Left lung (tissue), 10 donors: ENCODE measurements around the gene RFTN1. TPM values are rescaled to one million over a fixed set of nuclear protein-coding genes. Genes with fewer than 3 reads are reported as not detected.
A peak's percentile ranks its signal among the peaks of the same experiment; 100 is the strongest.

Experiments used
- ATAC-seq: fragments of 200-7000 bp; cut with Tn5 transposase; one replicate; pipeline ENCODE4 v1.9.1; 2020; ENCODE audit warnings: moderate library complexity
- DNase-seq, 4 donors: peaks; one replicate each; pipeline ENCODE4 v3.0.0-alpha.2; 2013 to 2020
- H3K27ac ChIP-seq, 2 donors: fragments of 200-600 bp; sonication (generic) in 1 of 2; one replicate each; pipeline versions ENCODE4 v1.5.0 to v1.8.0; 2020 to 2021
- H3K27me3 ChIP-seq, 2 donors: fragments of 200-600 bp; sonication (generic) in 1 of 2; one replicate each; pipeline versions ENCODE4 v1.5.0 to v1.8.0; 2020 to 2021
- H3K36me3 ChIP-seq, 2 donors: fragments of 200-600 bp; sonication (generic) in 1 of 2; one replicate each; pipeline versions ENCODE4 v1.5.0 to v1.8.0; 2020 to 2021
- H3K4me1 ChIP-seq, 2 donors: fragments of 200-600 bp; one replicate each; pipeline ENCODE4 v1.8.0; 2021
- H3K4me3 ChIP-seq, 2 donors: fragments of 200-600 bp; sonication (generic) in 1 of 2; one replicate each; pipeline versions ENCODE4 v1.5.0 to v1.8.0; 2020 to 2021; ENCODE audit warnings: mild to moderate bottlenecking in 1 of 2
- H3K9me3 ChIP-seq, 2 donors: fragments of 200-600 bp; sonication (generic) in 1 of 2; one replicate each; pipeline versions ENCODE4 v1.5.0 to v1.8.0; 2020 to 2021
- intact Hi-C, 2 donors: fragments of 100-400 bp; cut with DNase I; formaldehyde crosslinking; loops; one replicate each; pipeline versions ENCODE4 v1.11.2 to v1.14.2; 2022
- polyA plus RNA-seq, 6 donors: library from polyadenylated mRNA; unstranded; fragments of 120-200 nt; gene quantifications; one replicate each; pipeline ENCODE4 v1.2.1, GENCODE V29; 2013; ENCODE audit not compliant: insufficient read length in 6 of 6
- total RNA-seq, 2 donors: library from RNA; stranded (reverse); fragmentation: NEBNext Ultra II Directional; extraction: Animal tissue kit (Norgen Biotek cat#: 25700); gene quantifications; one replicate each; pipeline ENCODE4 v1.2.1, GENCODE V29; 2021
- TF ChIP-seq, protein P1 (sequence below), 2 donors: fragments of 200-600 bp; sonication (generic) in 1 of 2; IDR thresholded peaks; one replicate each; pipeline versions ENCODE4 v1.5.0 to v1.8.0; 2021; ENCODE audit warnings: antibody characterized with exemption in 2 of 2
- donor health status: DM: no; HTN: yes; CAD: no.
- donor health status: DM: no; HTN: no; CAD: no.

The RFTN1 gene
- total and polyA plus RNA-seq, 8 donors = 47.2 to 85.1 (median 67.6) TPM

DNA sequence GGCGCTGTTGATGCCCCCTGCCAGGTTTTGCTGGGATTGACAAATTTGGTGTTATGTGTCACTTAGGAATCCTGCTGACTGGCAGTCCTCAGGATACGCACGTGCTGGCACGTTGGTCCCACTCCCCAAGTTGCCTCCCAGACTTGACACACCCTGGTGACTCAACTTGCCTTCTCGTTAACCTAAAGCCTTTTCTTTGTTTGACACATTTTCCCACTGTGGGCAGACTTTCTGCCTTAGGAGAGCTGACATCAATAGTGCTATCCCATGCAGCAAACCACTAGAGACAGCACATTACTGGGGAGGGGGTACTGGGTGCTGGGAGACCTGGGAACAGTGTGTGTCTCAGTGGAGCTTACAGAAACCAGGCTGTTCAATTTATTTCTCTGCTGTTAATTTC lies 144.2 kb downstream of the RFTN1 start:
- no peak for DNase-seq
- Histone ChIP-seq H3K27ac (peak overlapping the region in 1 of 2 donors; percentile 57), H3K36me3 (peaks cover 0 to 27% of the 10 kb centered on the region in 2 donors), H3K27me3 (no peaks in the 10 kb centered on the region), H3K9me3 (no peaks in the 10 kb centered on the region), H3K4me3 (no peak overlapping the region), H3K4me1 (peaks cover 16 to 18% of the 10 kb centered on the region in 2 donors)
- TF ChIP-seq, protein P1, sequence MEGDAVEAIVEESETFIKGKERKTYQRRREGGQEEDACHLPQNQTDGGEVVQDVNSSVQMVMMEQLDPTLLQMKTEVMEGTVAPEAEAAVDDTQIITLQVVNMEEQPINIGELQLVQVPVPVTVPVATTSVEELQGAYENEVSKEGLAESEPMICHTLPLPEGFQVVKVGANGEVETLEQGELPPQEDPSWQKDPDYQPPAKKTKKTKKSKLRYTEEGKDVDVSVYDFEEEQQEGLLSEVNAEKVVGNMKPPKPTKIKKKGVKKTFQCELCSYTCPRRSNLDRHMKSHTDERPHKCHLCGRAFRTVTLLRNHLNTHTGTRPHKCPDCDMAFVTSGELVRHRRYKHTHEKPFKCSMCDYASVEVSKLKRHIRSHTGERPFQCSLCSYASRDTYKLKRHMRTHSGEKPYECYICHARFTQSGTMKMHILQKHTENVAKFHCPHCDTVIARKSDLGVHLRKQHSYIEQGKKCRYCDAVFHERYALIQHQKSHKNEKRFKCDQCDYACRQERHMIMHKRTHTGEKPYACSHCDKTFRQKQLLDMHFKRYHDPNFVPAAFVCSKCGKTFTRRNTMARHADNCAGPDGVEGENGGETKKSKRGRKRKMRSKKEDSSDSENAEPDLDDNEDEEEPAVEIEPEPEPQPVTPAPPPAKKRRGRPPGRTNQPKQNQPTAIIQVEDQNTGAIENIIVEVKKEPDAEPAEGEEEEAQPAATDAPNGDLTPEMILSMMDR (IDR thresholded peaks at IDR 0.05) = no peak
- no peak for ATAC-seq
- intact Hi-C loops = no loop called here

DNA sequence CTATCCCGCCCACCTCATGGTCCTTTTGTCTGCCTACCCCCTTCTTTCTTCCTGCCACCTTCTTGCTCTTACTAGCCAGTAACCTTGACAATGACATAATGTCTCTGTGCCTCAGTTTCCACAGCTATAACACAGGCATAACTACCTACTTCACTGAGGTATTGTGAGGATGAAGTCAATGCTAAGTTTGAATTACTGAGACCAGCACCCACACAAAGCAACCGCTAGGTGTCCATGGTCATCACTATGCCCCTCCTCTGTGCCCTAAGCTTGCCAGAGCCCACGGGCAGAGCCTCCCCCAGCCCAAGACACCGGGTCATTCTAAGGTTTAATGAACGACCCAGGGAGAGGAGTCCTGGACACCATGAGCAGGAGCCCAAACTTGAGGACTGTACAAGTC lies 146.9 kb downstream of the RFTN1 start:
- Histone ChIP-seq H3K36me3 (peaks cover 0 to 42% of the 10 kb centered on the region in 2 donors), H3K4me3 (no peak overlapping the region), H3K27me3 (no peaks in the 10 kb centered on the region), H3K27ac (no peak overlapping the region), H3K4me1 (peaks cover 9 to 16% of the 10 kb centered on the region in 2 donors), H3K9me3 (no peaks in the 10 kb centered on the region)
- TF ChIP-seq, protein P1 (IDR thresholded peaks at IDR 0.05) = no peak
- DNase-seq (no peak), ATAC-seq (no peak)
- intact Hi-C loops = no loop called here

DNA sequence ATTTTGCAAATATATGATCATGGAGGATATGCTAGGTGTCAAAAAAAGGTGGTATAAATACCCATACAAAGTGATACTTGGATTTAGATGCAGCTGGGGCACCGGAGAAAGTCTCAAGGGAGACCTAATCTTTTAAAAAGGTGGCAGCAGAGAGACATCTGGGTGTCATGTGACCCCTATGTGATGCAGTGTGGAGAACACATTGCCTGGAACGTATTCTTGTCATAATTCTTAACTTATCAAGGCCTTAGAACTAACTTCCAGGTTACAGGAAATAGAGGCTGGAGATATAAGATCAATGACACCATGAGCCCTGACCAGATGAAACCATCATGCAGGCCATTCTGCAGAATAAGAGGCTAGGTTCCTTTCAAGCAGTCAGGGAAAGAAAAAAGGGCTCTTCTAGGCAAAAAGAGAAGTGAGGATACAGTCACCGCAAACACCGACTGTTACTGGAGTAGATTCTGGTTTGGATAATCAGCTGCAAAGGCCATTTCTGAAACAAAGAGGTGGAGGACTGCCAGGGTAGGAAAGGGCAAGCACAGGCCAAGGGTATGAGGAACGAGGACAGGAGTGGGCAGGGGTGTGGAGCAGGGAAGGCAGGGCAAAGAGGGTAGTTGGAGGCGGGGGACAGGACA lies 147.9 kb downstream of the RFTN1 start:
- no peaks in the 10 kb centered on the region for H3K27me3 ChIP-seq
- no peak for ATAC-seq
- TF ChIP-seq, protein P1 (IDR thresholded peaks at IDR 0.05) = no peak
- H3K36me3 ChIP-seq = peaks cover 0 to 42% of the 10 kb centered on the region in 2 donors
- H3K27ac ChIP-seq = no peak overlapping the region
- no peaks in the 10 kb centered on the region for H3K9me3 ChIP-seq
- H3K4me3 ChIP-seq = no peak overlapping the region
- DNase-seq = no peak
- intact Hi-C loops = no loop called here
- H3K4me1 ChIP-seq = peaks cover 2 to 10% of the 10 kb centered on the region in 2 donors

DNA sequence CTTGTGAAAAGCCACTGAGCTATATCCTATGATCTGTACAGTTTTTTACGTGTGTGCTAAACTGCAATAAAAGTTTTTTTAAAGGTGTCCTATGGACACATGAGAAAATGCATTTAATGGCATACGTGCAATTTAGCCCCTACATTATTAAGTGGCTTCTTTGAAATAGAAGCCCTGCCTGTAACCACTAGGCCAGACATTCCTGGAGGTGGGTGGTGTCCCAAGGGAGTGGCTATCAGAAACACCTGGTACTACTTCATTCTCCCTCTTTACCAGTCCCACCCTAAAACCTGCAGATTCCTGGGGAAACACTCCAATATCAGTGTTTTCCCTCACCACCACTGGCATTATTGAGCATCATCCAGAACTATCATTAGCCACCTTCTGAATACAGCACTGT lies 148.5 kb downstream of the RFTN1 start:
- Histone ChIP-seq H3K4me1 (peaks cover 2 to 4% of the 10 kb centered on the region in 2 donors), H3K4me3 (no peak overlapping the region), H3K27me3 (no peaks in the 10 kb centered on the region), H3K36me3 (peaks cover 0 to 40% of the 10 kb centered on the region in 2 donors), H3K27ac (no peak overlapping the region), H3K9me3 (no peaks in the 10 kb centered on the region)
- ATAC-seq (peak; percentile 72), DNase-seq (no peak)
- intact Hi-C loops = no loop called here
- TF ChIP-seq, protein P1 (IDR thresholded peaks at IDR 0.05) = no peak

DNA sequence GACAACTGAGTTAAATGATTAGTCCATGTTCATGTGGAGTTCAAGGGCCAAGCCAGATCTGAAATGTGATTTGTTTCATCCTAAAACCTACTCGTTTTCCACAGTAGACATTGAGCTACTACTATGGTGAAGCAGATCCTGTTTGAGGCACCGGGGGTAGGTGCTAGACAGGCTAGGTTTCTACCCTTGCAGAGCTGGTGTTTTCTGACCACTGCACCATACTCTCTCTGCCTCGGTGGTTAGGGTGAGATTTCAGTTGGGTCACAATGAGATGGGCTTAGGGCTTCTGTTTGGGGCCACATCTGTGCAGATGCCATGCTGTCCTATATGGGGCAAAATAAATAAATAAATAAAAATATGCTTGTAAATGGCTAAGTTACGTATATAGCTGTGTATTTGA lies 149.2 kb downstream of the RFTN1 start:
- no peak overlapping the region for H3K4me3 ChIP-seq
- TF ChIP-seq, protein P1 (IDR thresholded peaks at IDR 0.05) = no peak
- intact Hi-C loops = no loop called here
- H3K9me3 ChIP-seq = no peaks in the 10 kb centered on the region
- no peak overlapping the region for H3K27ac ChIP-seq
- H3K4me1 ChIP-seq = peaks cover under 1 to 8% of the 10 kb centered on the region in 2 donors
- peaks cover 0 to 33% of the 10 kb centered on the region in 2 donors for H3K36me3 ChIP-seq
- DNase-seq (no peak), ATAC-seq (no peak)
- no peaks in the 10 kb centered on the region for H3K27me3 ChIP-seq
